Measurements from ENCODE around the gene SPAG8.

DNA sequence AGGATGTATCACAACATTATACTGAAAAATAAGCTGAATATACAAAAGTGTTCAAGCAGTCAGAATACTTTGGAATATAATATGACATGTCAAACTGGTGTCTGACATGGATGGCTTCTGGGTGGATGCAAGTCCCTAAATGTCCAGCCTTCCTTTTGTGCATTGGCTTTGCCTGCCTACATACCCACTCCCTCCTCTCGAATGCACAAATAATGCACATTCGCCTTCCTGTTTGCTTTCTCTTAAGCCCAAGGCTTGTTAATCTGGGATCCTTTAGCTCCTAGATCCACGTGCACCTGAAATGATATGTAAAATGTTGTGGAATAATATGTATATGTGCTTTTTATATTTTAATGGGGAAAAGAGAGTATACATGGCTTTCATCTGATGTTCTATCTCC lies 33.6 kb downstream of the SPAG8 start:
- TF ChIP-seq, protein P1, sequence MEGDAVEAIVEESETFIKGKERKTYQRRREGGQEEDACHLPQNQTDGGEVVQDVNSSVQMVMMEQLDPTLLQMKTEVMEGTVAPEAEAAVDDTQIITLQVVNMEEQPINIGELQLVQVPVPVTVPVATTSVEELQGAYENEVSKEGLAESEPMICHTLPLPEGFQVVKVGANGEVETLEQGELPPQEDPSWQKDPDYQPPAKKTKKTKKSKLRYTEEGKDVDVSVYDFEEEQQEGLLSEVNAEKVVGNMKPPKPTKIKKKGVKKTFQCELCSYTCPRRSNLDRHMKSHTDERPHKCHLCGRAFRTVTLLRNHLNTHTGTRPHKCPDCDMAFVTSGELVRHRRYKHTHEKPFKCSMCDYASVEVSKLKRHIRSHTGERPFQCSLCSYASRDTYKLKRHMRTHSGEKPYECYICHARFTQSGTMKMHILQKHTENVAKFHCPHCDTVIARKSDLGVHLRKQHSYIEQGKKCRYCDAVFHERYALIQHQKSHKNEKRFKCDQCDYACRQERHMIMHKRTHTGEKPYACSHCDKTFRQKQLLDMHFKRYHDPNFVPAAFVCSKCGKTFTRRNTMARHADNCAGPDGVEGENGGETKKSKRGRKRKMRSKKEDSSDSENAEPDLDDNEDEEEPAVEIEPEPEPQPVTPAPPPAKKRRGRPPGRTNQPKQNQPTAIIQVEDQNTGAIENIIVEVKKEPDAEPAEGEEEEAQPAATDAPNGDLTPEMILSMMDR (IDR thresholded peaks at IDR 0.05), result no peak
- TF ChIP-seq POLR2A (IDR thresholded peaks at IDR 0.05), result no peak
